Thoracic aorta (tissue), 2 donors: ENCODE measurements around the gene NTRK2. TPM values are rescaled to one million over a fixed set of nuclear protein-coding genes. Genes with fewer than 3 reads are reported as not detected.

ENCODE experiments used
- ATAC-seq: fragments of 150-250 bp; one replicate; pipeline ENCODE4 v1.8.0; 2017; ENCODE audit warnings: low read depth; ENCODE audit not compliant: insufficient number of reproducible peaks, low FRiP score
- DNase-seq: peaks from one replicate; pipeline ENCODE4 v3.0.0-alpha.2; 2020; ENCODE audit warnings: low spot score
- H3K27ac ChIP-seq, 2 donors: fragments of 200-600 bp; sonication (generic); 1 replicate in 1 of 2; 2 replicates in 1 of 2; pipeline ENCODE4 v1.5.1; 2016; ENCODE audit warnings: mild to moderate bottlenecking in 2 of 2, moderate library complexity in 2 of 2
- H3K27me3 ChIP-seq: fragments of 200-600 bp; sonication (generic); replicated peaks from 2 replicates; pipeline ENCODE4 v1.6.0; 2016; ENCODE audit warnings: mild to moderate bottlenecking; ENCODE audit not compliant: insufficient read depth
- H3K36me3 ChIP-seq: fragments of 200-600 bp; sonication (generic); one replicate; pipeline ENCODE4 v1.5.1; 2016
- H3K4me1 ChIP-seq, 2 donors: fragments of 200-600 bp; sonication (generic); 1 replicate in 1 of 2; 2 replicates in 1 of 2; pipeline versions ENCODE4 v1.5.1 to v1.6.0; 2016; ENCODE audit warnings: low read depth in 2 of 2, mild to moderate bottlenecking in 1 of 2; ENCODE audit not compliant: control insufficient read depth in 1 of 2
- H3K4me3 ChIP-seq: fragments of 200-600 bp; sonication (generic); 2 replicates; pipeline ENCODE4 v1.5.1; 2016; ENCODE audit warnings: mild to moderate bottlenecking
- H3K9me3 ChIP-seq: fragments of 200-600 bp; sonication (generic); 2 replicates; pipeline ENCODE4 v1.5.1; 2016
- CTCF ChIP-seq: fragments of 200-600 bp; sonication (generic); IDR thresholded peaks from one replicate; pipeline ENCODE4 v1.5.1; 2019; ENCODE audit warnings: antibody characterized with exemption
- total RNA-seq, 2 donors: library from RNA; depleted of rRNA; stranded (reverse); fragments of >200 nt; gene quantifications; one replicate each; pipeline versions ENCODE4 v1.1.0 to v1.2.3, GENCODE V29; 2016

NTRK2 gene
- total RNA-seq, 2 donors from 2014 or later = 12.6 to 27.9 TPM

- no peaks in the 10 kb centered on the region for H3K4me1 ChIP-seq
- H3K36me3 ChIP-seq = no peaks in the 10 kb centered on the region
- no peaks in the 10 kb centered on the region for H3K9me3 ChIP-seq
- no peaks in the 10 kb centered on the region for H3K27me3 ChIP-seq
- H3K27ac ChIP-seq = no peak overlapping the region
- TF ChIP-seq CTCF = no peak
- no peak for DNase-seq
- no peak for ATAC-seq
- H3K4me3 ChIP-seq = no peak overlapping the region
Measured at GRCh38 chr9:84916769-84917168, 247.2 kb downstream of the NTRK2 start.

- no peaks in the 10 kb centered on the region for H3K4me1 ChIP-seq
Measured at GRCh38 chr9:84917366-84918070, 248.0 kb downstream of the NTRK2 start.

GRCh38 chr9:84919440-84919839, 249.9 kb downstream of the NTRK2 start:
- Histone ChIP-seq H3K27ac (no peak overlapping the region), H3K27me3 (no peaks in the 10 kb centered on the region), H3K4me3 (no peak overlapping the region), H3K36me3 (no peaks in the 10 kb centered on the region), H3K4me1 (no peaks in the 10 kb centered on the region), H3K9me3 (no peaks in the 10 kb centered on the region)
- TF ChIP-seq CTCF = no peak
- no peak for DNase-seq
- no peak for ATAC-seq

More at GRCh38 chr9:84917366-84918070, 248.0 kb downstream of the NTRK2 start:
- no peaks in the 10 kb centered on the region for H3K9me3 ChIP-seq
- DNase-seq (no peak), ATAC-seq (no peak)
- H3K4me3 ChIP-seq = no peak overlapping the region
- TF ChIP-seq CTCF = no peak
- H3K27me3 ChIP-seq = no peaks in the 10 kb centered on the region
- no peaks in the 10 kb centered on the region for H3K36me3 ChIP-seq
- no peak overlapping the region for H3K27ac ChIP-seq

GRCh38 chr9:84921175-84921574, 251.6 kb downstream of the NTRK2 start:
- Histone ChIP-seq H3K27ac (no peak overlapping the region), H3K4me1 (no peaks in the 10 kb centered on the region), H3K36me3 (no peaks in the 10 kb centered on the region), H3K9me3 (no peaks in the 10 kb centered on the region), H3K27me3 (no peaks in the 10 kb centered on the region), H3K4me3 (no peak overlapping the region)
- ATAC-seq = no peak
- no peak for TF ChIP-seq CTCF
- DNase-seq = no peak

GRCh38 chr9:84922051-84922450, 252.5 kb downstream of the NTRK2 start:
- H3K4me3 ChIP-seq = no peak overlapping the region
- TF ChIP-seq CTCF = no peak
- H3K27ac ChIP-seq = no peak overlapping the region
- no peaks in the 10 kb centered on the region for H3K36me3 ChIP-seq
- no peaks in the 10 kb centered on the region for H3K4me1 ChIP-seq
- no peaks in the 10 kb centered on the region for H3K9me3 ChIP-seq
- DNase-seq (no peak), ATAC-seq (no peak)
- no peaks in the 10 kb centered on the region for H3K27me3 ChIP-seq
